HPDE6-E6E7 (cell line): ENCODE data around the gene PRL.

Experiments used
- DNase-seq: peaks from one replicate; pipeline ENCODE4 v3.0.0; 2011; ENCODE audit warnings: missing footprints; ENCODE audit errors: extremely low spot score

PRL gene

DNA sequence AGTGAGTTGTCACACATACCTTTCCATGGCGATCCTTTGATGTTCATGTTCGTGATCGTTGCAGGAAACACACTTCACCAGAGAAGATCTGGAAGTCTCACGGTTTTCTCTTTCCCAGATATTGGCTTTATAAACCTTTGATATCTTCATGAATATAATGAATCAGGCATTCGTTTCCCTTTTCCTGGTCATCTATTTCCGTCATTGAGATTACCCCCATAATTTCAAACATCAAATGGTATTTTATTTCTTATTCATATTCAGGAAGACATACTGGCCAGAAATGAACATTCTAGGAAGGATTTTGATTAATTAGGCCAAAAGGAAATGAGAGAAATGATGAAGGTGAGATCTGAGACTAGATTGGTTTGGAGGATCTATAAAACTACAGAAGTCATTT lies at the start of gene PRL:
Gene PRL (minus strand): TSS at position 101 of the 400 bp plus-strand sequence. CDS start 54 bp downstream, at position 47.
- no peak for DNase-seq

- no peak for DNase-seq
Measured at GRCh38 chr6:22343864-22344263, 47.0 kb upstream of the PRL start.

DNA sequence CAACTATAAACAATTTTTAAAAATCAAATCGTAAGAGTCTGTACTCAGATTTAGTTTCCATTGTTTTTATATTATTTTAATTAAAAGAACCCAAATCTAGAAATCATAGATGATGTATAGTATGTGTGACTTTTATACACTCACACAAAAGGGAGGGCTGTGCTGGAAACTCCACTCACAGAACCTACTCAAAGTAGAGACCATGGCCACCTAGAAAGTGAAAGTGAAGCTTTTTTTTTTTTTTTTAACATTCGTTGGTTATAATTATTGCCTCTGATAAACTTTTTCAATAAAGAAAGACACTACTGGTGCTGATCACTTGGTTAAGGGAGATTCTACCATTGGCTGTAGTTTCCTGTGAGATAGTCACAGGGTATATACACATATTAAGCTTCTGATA lies 37.9 kb upstream of the PRL start:
- no peak for DNase-seq

DNA sequence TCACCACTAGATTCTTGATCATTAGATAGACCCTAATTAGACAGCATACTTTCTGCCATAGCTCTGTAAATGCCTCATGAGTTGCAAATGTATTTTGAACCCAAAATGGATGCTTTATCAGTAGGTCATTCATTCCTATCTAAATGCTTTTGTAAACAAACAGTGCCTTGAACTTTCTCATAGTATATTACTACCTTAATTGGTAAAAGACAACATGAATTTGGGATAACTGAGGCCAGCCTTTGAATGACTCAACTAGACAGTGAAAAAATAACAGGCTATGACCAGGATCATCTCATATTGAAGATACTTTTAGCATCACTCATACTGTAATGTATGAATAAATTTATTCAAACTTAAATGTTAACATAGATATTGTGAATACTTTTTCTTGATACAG lies 37.0 kb upstream of the PRL start:
- DNase-seq, result no peak

DNA sequence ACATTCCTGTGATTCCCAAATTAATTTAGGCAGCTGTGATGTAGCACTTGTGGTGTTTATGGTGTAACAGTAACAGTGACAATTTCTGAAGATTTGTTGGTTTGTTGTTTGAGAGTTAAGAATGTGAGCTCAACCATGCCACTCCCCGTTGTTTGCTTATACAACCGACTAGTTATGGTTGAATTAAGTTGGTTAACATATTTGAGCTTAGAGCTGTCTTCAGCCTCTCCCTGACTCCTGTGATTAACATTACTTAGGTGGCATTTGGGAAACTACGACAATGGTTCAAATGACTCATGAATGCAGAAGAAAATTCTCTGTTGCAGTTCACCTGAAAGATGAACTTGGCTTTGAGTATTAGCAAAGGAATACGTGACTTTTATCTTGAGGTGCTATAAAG lies 35.9 kb upstream of the PRL start:
- no peak for DNase-seq

DNA sequence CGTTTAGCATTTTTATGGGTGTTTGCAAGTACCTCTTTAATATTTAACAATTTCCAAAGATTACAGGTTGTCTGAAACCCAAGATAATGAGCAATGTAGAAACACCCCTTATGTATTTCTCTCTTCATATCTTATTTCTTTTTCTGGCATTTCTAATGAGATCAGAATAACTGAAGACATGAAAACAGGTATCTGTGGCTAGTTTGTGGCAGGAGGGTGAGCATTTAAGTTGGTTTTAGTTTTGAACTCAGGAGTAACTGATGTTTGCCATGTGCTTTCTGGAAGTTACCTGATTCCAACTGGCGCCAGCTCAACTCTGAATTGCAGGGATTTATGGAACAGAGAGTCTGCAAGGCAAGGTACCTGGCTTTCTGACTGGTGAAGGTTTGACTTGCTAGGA lies 35.4 kb upstream of the PRL start:
- DNase-seq, result no peak

- DNase-seq, result no peak
Measured at GRCh38 chr6:22330941-22331340, 34.1 kb upstream of the PRL start.

DNA sequence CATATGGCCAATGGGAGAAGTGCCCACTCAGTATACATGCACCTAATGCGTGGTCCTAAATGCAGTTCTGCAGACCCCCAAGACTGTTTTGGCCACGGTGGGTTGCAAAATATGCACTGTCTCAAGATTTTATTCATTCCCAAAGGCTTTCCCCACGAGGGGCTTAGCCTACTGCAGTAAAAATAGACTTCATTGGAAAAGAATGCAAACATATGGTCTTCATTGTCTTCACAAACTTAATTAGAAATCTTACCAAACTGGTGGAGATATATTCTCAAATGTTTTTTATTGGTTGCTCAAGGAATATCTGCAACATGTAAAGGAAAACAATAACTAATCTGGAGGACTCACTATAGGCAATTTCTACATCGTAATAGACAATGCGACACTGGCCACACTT lies 31.6 kb upstream of the PRL start:
- no peak for DNase-seq

GRCh38 chr6:22327881-22328280 lies 31.0 kb upstream of the PRL start:
- no peak for DNase-seq

GRCh38 chr6:22326500-22326899 lies 29.7 kb upstream of the PRL start:
- DNase-seq, result no peak

- no peak for DNase-seq
Measured at GRCh38 chr6:22325481-22325880, 28.6 kb upstream of the PRL start.

DNA sequence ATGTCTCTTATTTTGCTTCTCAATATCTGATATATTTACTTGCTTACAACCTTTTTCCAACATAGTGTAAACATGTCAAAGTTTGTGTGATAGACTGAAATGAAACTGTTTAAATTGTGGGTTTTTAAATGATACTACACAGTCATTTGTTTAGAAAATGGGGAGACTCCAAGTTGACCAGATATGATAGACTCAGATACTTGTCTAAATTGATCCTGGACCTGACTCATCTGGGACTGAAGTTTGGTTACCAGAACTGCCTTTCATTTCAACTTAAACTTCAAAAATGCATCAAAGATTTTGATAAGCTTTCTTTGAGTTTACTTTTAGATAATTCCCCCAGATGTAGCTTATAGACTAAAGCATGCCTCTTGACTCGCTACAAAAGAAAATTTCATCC lies 27.0 kb upstream of the PRL start:
- no peak for DNase-seq

GRCh38 chr6:22322103-22323030 lies 25.5 kb upstream of the PRL start:
- DNase-seq, result no peak

- peak; percentile 4 for DNase-seq
Measured at GRCh38 chr6:22320750-22321149, 23.9 kb upstream of the PRL start.

- no peak for DNase-seq
Measured at GRCh38 chr6:22318404-22318803, 21.6 kb upstream of the PRL start.

DNA sequence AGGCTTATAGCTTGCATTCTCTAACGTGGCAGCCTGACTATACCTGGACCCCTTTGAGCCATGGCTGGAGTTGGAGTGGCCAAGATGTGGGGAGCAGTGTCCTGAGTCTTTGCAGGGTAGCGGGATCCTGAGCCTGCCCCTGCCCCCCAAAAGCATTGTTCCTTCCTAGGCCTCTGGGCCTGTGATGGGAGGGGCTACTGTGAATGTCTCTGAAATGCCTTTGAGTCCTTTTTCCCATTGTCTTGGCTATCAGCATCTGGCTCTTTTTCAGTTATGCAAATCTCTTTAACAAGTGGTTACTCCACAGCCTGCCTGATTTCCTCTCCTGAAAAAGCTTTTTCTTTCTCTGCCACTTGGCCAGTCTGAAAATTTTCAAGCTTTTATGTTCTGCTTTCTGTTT lies 17.0 kb upstream of the PRL start:
- DNase-seq, result no peak

GRCh38 chr6:22308939-22309338 lies 12.1 kb upstream of the PRL start:
- no peak for DNase-seq

- DNase-seq, result no peak
Measured at GRCh38 chr6:22306741-22307466, 10.1 kb upstream of the PRL start.

GRCh38 chr6:22302838-22303237 lies 6.0 kb upstream of the PRL start:
- DNase-seq, result no peak

GRCh38 chr6:22300273-22300998 lies 3.6 kb upstream of the PRL start:
- DNase-seq, result no peak

GRCh38 chr6:22298475-22298890 lies 1.6 kb upstream of the PRL start:
- no peak for DNase-seq

- DNase-seq, result no peak
Measured at GRCh38 chr6:22296067-22296466, 769 bp downstream of the PRL start.
